CD4-positive, CD25-positive, alpha-beta regulatory T cell (primary cell): ENCODE results near the gene ZBTB32. TPM values are rescaled to one million over a fixed set of nuclear protein-coding genes. Genes with fewer than 3 reads are reported as not detected.

Source experiments
- ATAC-seq, 2 donors: fragments of 150-1000 bp; cut with Tn5 transposase; one replicate each; pipeline ENCODE4 v1.10.0; 2021; ENCODE audit warnings: low read depth in 2 of 2, moderate number of reproducible peaks in 2 of 2, moderate library complexity in 1 of 2
- DNase-seq, 3 donors: peaks; one replicate each; pipeline versions ENCODE4 v3.0.0 to v3.0.0-alpha.2; 2012 to 2022; ENCODE audit warnings: mixed read lengths in 1 of 3
- H3K27ac ChIP-seq: one replicate; pipeline ENCODE4 v1.7.0; 2013; ENCODE audit warnings: mild to moderate bottlenecking, low read length; ENCODE audit not compliant: insufficient read depth, poor library complexity, severe bottlenecking
- H3K27me3 ChIP-seq: one replicate; pipeline ENCODE4 v1.7.0; 2013; ENCODE audit warnings: low read length; ENCODE audit not compliant: control insufficient read depth, insufficient read depth
- H3K36me3 ChIP-seq: one replicate; pipeline ENCODE4 v1.7.0; 2013; ENCODE audit warnings: mild to moderate bottlenecking, low read length, moderate library complexity; ENCODE audit not compliant: control insufficient read depth, insufficient read depth
- H3K4me1 ChIP-seq: 2 replicates; pipeline ENCODE4 v1.7.0; 2013; ENCODE audit warnings: mild to moderate bottlenecking, low read length; ENCODE audit not compliant: insufficient read depth, control insufficient read depth, poor library complexity, severe bottlenecking
- H3K4me3 ChIP-seq: one replicate; pipeline ENCODE4 v1.7.0; 2013; ENCODE audit warnings: low read depth, mild to moderate bottlenecking, low read length, moderate library complexity
- H3K9me3 ChIP-seq, 2 experiments: 1 replicate in 1 of 2; 2 replicates in 1 of 2; pipeline ENCODE4 v1.7.0; 2013; ENCODE audit warnings: low read length in 2 of 2, mild to moderate bottlenecking in 1 of 2, moderate library complexity in 1 of 2; ENCODE audit not compliant: control insufficient read depth in 2 of 2
- H3K27ac Mint-ChIP-seq, 3 donors: one replicate each; pipeline ENCODE4 v1.8.0; 2020 to 2022; ENCODE audit warnings: mild to moderate bottlenecking in 3 of 3, mixed read lengths in 3 of 3, moderate library complexity in 2 of 3
- H3K27me3 Mint-ChIP-seq: one replicate; pipeline ENCODE4 v1.8.0; 2022; ENCODE audit warnings: mild to moderate bottlenecking, mixed read lengths
- H3K36me3 Mint-ChIP-seq: one replicate; pipeline ENCODE4 v1.8.0; 2020; ENCODE audit warnings: mixed read lengths
- H3K4me1 Mint-ChIP-seq, 4 donors: one replicate each; pipeline ENCODE4 v1.8.0; 2020 to 2022; ENCODE audit warnings: mixed read lengths in 4 of 4, mild to moderate bottlenecking in 1 of 4
- H3K4me3 Mint-ChIP-seq, 4 donors: one replicate each; pipeline ENCODE4 v1.8.0; 2020 to 2022; ENCODE audit warnings: mild to moderate bottlenecking in 4 of 4, mixed read lengths in 4 of 4, moderate library complexity in 3 of 4
- H3K9me3 Mint-ChIP-seq, 7 donors: one replicate each; pipeline ENCODE4 v1.8.0; 2020 to 2022; ENCODE audit warnings: mixed read lengths in 7 of 7, mild to moderate bottlenecking in 3 of 7, moderate library complexity in 2 of 7
- polyA plus RNA-seq, 4 donors: library from polyadenylated mRNA; unstranded; fragments of 300-500 nt; fragmentation: Illumina TruSeq; gene quantifications; one replicate each; pipeline ENCODE4 v1.2.3, GENCODE V29; 2021
- total RNA-seq: library from RNA; stranded (reverse); gene quantifications from one replicate; pipeline ENCODE4 v1.2.3, GENCODE V29; 2022

The ZBTB32 gene
- total and polyA plus RNA-seq, 5 donors from 2014 or later = 3.1 to 42.0 (median 5.2) TPM

GRCh38 chr19:35716801-35717664 lies 12.7 kb downstream of the ZBTB32 start:
- Mint-ChIP-seq H3K36me3 (peaks cover 7% of the 10 kb centered on the region), H3K4me3 (peak overlapping the region; percentile 86 to 99 (median 94)), H3K27ac (peak overlapping the region; percentile 92 to 95 (median 95)), H3K4me1 (peaks cover 11 to 71% (median 39%) of the 10 kb centered on the region in 4 donors), H3K9me3 (peaks cover 0 to 1% (median 0%) of the 10 kb centered on the region in 7 donors), H3K27me3 (peaks cover 4% of the 10 kb centered on the region)
- Histone ChIP-seq H3K36me3 (peaks cover 12% of the 10 kb centered on the region), H3K27me3 (no peaks in the 10 kb centered on the region), H3K9me3 (no peaks in the 10 kb centered on the region), H3K27ac (peak overlapping the region; percentile 95), H3K4me1 (peaks cover 67% of the 10 kb centered on the region), H3K4me3 (peak overlapping the region; percentile 68)
- DNase-seq (peak; percentile 94 to 98 (median 98)), ATAC-seq (peak; percentile 83)

GRCh38 chr19:35717665-35718344 lies 13.4 kb downstream of the ZBTB32 start, which contains the start of gene KMT2B:
KMT2B (plus strand) TSS chr19:35718003; CDS start chr19:35718019, 16 bp downstream.
- DNase-seq (no peak), ATAC-seq (peak in 1 of 2 donors; percentile 24)
- no peaks in the 10 kb centered on the region for H3K9me3 ChIP-seq
- Mint-ChIP-seq H3K27ac (peak within 1 kb of the TSS; percentile 92 to 95 (median 95)), H3K27me3 (peaks cover 4% of the 10 kb centered on the region), H3K36me3 (peaks cover 7% of the 10 kb centered on the region), H3K4me1 (peaks cover 8 to 63% (median 33%) of the 10 kb centered on the region in 4 donors), H3K9me3 (peaks cover 0 to 1% (median 0%) of the 10 kb centered on the region in 7 donors), H3K4me3 (peak within 1 kb of the TSS; percentile 87 to 99 (median 95))
- peak within 1 kb of the TSS; percentile 95 for H3K27ac ChIP-seq
- no peaks in the 10 kb centered on the region for H3K27me3 ChIP-seq
- peak within 1 kb of the TSS; percentile 68 for H3K4me3 ChIP-seq
- peaks cover 59% of the 10 kb centered on the region for H3K4me1 ChIP-seq
- peaks cover 20% of the 10 kb centered on the region for H3K36me3 ChIP-seq

- peak; percentile 36 to 74 (median 52) for DNase-seq
- H3K9me3 Mint-ChIP-seq = peaks cover 0 to 1% (median 0%) of the 10 kb centered on the region in 7 donors
- no peak for ATAC-seq
- H3K4me1 Mint-ChIP-seq = peaks cover 5 to 56% (median 28%) of the 10 kb centered on the region in 4 donors
- peaks cover 4% of the 10 kb centered on the region for H3K27me3 Mint-ChIP-seq
- Histone ChIP-seq H3K9me3 (no peaks in the 10 kb centered on the region), H3K36me3 (peaks cover 27% of the 10 kb centered on the region), H3K27ac (peak overlapping the region; percentile 68), H3K4me1 (peaks cover 52% of the 10 kb centered on the region), H3K4me3 (peak overlapping the region; percentile 62), H3K27me3 (no peaks in the 10 kb centered on the region)
- peaks cover 11% of the 10 kb centered on the region for H3K36me3 Mint-ChIP-seq
- peak overlapping the region; percentile 87 to 98 (median 93) for H3K4me3 Mint-ChIP-seq
- H3K27ac Mint-ChIP-seq = peak overlapping the region in 2 of 3 donors; percentile 90 to 93
These were observed 14.1 kb downstream of the ZBTB32 start for GRCh38 chr19:35718345-35719041.

GRCh38 chr19:35719402-35720162 lies 15.2 kb downstream of the ZBTB32 start:
- Mint-ChIP-seq H3K36me3 (peaks cover 11% of the 10 kb centered on the region), H3K4me1 (peaks cover 5 to 45% (median 19%) of the 10 kb centered on the region in 4 donors), H3K27me3 (peaks cover 4% of the 10 kb centered on the region), H3K4me3 (peak overlapping the region; percentile 87 to 98 (median 93)), H3K9me3 (peaks cover 0 to 1% (median 0%) of the 10 kb centered on the region in 7 donors), H3K27ac (peak overlapping the region in 2 of 3 donors; percentile 73 to 90)
- Histone ChIP-seq H3K36me3 (peaks cover 37% of the 10 kb centered on the region), H3K4me3 (peak overlapping the region; percentile 62), H3K4me1 (peaks cover 41% of the 10 kb centered on the region), H3K27ac (no peak overlapping the region), H3K27me3 (no peaks in the 10 kb centered on the region), H3K9me3 (no peaks in the 10 kb centered on the region)
- ATAC-seq (no peak), DNase-seq (no peak)

GRCh38 chr19:35720163-35720524 lies 15.8 kb downstream of the ZBTB32 start:
- Histone ChIP-seq H3K9me3 (no peaks in the 10 kb centered on the region), H3K27ac (no peak overlapping the region), H3K4me1 (peaks cover 36% of the 10 kb centered on the region), H3K27me3 (no peaks in the 10 kb centered on the region), H3K36me3 (peaks cover 43% of the 10 kb centered on the region), H3K4me3 (no peak overlapping the region)
- H3K27ac Mint-ChIP-seq = no peak overlapping the region
- H3K27me3 Mint-ChIP-seq = peaks cover 4% of the 10 kb centered on the region
- ATAC-seq = no peak
- H3K4me3 Mint-ChIP-seq = peak overlapping the region in 3 of 4 donors; percentile 33 to 67 (median 61)
- peaks cover 0 to 40% (median 15%) of the 10 kb centered on the region in 4 donors for H3K4me1 Mint-ChIP-seq
- H3K36me3 Mint-ChIP-seq = peaks cover 14% of the 10 kb centered on the region
- peaks cover 0 to 1% (median 0%) of the 10 kb centered on the region in 7 donors for H3K9me3 Mint-ChIP-seq
- DNase-seq = no peak

GRCh38 chr19:35720648-35721047 lies 16.3 kb downstream of the ZBTB32 start:
- Histone ChIP-seq H3K4me3 (no peak overlapping the region), H3K4me1 (peaks cover 31% of the 10 kb centered on the region), H3K27ac (no peak overlapping the region), H3K9me3 (no peaks in the 10 kb centered on the region), H3K27me3 (no peaks in the 10 kb centered on the region), H3K36me3 (peaks cover 48% of the 10 kb centered on the region)
- no peak for ATAC-seq
- no peak for DNase-seq
- peaks cover 0 to 37% (median 14%) of the 10 kb centered on the region in 4 donors for H3K4me1 Mint-ChIP-seq
- H3K27ac Mint-ChIP-seq = no peak overlapping the region
- H3K9me3 Mint-ChIP-seq = peaks cover 0 to 1% (median 0%) of the 10 kb centered on the region in 7 donors
- peaks cover 17% of the 10 kb centered on the region for H3K36me3 Mint-ChIP-seq
- H3K27me3 Mint-ChIP-seq = peaks cover 4% of the 10 kb centered on the region
- peak overlapping the region in 2 of 4 donors; percentile 61 to 68 for H3K4me3 Mint-ChIP-seq
